OCI-LY3 (cell line): ENCODE measurements around the gene TSPAN16.

Experiments
- CTCF ChIP-seq: fragments of 200-600, 300-600 bp; sonication (generic); IDR thresholded peaks from 2 replicates; pipeline ENCODE4 v1.5.1; 2014; ENCODE audit warnings: antibody characterized with exemption, low read length, low read depth
- EZH2phosphoT487 ChIP-seq: fragments of 200-600 bp; shearing (Covaris generic); IDR thresholded peaks from 2 replicates; pipeline ENCODE4 v1.6.1; 2018; ENCODE audit warnings: antibody characterized with exemption, mixed run types, low read depth

GRCh38 chr19:11261431-11261970, 34.5 kb upstream of the TSPAN16 start:
- no peak for TF ChIP-seq CTCF
- TF ChIP-seq EZH2phosphoT487, result no peak
